ENCODE data around the gene GP1BA.
A peak's percentile ranks its signal among the peaks of the same experiment; 100 is the strongest.

DNA sequence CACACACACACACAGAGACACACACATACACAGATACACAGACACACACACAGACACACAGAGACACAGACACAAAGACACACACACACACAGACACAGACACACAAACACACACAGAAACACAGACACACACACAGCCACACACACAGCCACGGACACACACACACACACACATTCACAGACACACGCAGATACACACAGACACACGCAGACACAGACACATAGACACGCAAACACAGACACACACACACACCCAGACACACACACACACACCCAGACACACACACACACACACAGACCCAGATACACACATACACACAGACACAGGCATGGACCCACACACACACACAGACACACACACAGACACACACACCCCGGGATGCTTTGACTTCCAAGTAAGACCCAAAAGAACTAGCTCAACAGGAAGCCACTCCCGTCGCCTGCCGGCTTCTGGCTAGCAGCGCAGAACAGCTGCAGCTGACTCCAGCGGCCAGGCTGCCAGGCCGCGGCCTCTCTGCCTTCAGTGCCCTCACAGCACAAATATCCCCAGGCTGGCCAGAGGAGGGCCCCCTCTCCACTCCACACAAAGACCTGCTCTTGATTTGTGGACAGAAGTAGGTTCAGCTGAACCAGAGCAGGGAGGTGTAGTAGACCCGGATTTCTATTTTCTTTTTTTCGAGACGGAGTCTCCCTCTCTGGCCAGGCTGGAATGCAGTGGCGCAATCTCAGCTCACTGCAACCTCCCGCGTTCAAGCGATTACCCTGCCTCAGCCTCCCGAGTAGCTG is 23.2 kb upstream of the GP1BA start:
- peak; percentile 69; the same call in 1 of the 2 replicates for TF ChIP-seq YY1 (IDR thresholded peaks at IDR 0.05; ENCODE audit: low read depth, low read length)
- TF ChIP-seq SPI1 (IDR thresholded peaks at IDR 0.05; ENCODE audit: borderline replicate concordance, insufficient read depth, low read depth, low read length) = no peak
- TF ChIP-seq, protein P1, sequence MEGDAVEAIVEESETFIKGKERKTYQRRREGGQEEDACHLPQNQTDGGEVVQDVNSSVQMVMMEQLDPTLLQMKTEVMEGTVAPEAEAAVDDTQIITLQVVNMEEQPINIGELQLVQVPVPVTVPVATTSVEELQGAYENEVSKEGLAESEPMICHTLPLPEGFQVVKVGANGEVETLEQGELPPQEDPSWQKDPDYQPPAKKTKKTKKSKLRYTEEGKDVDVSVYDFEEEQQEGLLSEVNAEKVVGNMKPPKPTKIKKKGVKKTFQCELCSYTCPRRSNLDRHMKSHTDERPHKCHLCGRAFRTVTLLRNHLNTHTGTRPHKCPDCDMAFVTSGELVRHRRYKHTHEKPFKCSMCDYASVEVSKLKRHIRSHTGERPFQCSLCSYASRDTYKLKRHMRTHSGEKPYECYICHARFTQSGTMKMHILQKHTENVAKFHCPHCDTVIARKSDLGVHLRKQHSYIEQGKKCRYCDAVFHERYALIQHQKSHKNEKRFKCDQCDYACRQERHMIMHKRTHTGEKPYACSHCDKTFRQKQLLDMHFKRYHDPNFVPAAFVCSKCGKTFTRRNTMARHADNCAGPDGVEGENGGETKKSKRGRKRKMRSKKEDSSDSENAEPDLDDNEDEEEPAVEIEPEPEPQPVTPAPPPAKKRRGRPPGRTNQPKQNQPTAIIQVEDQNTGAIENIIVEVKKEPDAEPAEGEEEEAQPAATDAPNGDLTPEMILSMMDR (IDR thresholded peaks at IDR 0.05 in 2 of 3, conservative IDR thresholded peaks at IDR 0.05 in 1 of 3; ENCODE audit: control insufficient read depth in 2 of 3, extremely low read depth in 1 of 3, insufficient read depth in 1 of 3, low read depth in 3 of 3, low read length in 3 of 3) = peak; percentile 79 to 84 (median 84)
- TF ChIP-seq GATAD2B (conservative IDR thresholded peaks at IDR 0.05; ENCODE audit: low read depth) = no peak
- no peak for TF ChIP-seq CUX1 (IDR thresholded peaks at IDR 0.05; ENCODE audit: insufficient replicate concordance, low read depth, low read length)
- TF ChIP-seq JUND (IDR thresholded peaks at IDR 0.05; ENCODE audit: low read depth, low read length) = no peak
- no peak for TF ChIP-seq CEBPB (IDR thresholded peaks at IDR 0.05; ENCODE audit: borderline replicate concordance in 1 of 2, low read depth in 2 of 2, low read length in 2 of 2)
- TF ChIP-seq CREB1 (IDR thresholded peaks at IDR 0.05; ENCODE audit: low read depth) = no peak
- TF ChIP-seq HDGF (IDR thresholded peaks at IDR 0.05) = peak; percentile 98
- no peak for TF ChIP-seq DPF2 (IDR thresholded peaks at IDR 0.05)
- no peak for TF ChIP-seq HCFC1 (IDR thresholded peaks at IDR 0.05; ENCODE audit: low read length)
